HFF-Myc (cell line): ENCODE data around the gene RBM25.

Experiments
- DNase-seq: peaks from one replicate; pipeline ENCODE4 v3.0.0-alpha.2; 2011; ENCODE audit warnings: low read depth; ENCODE audit errors: extremely low read depth
- H3K4me3 ChIP-seq: replicated peaks from 2 replicates; pipeline ENCODE4 v1.5.1; 2011; ENCODE audit warnings: low read depth, mild to moderate bottlenecking, control low read depth, low read length
- TF ChIP-seq, protein P1 (sequence below): IDR thresholded peaks from 2 replicates; pipeline ENCODE4 v1.5.1; 2012; ENCODE audit warnings: mild to moderate bottlenecking, low read depth, low read length, control low read depth; ENCODE audit errors: missing control alignments

Gene RBM25

DNA sequence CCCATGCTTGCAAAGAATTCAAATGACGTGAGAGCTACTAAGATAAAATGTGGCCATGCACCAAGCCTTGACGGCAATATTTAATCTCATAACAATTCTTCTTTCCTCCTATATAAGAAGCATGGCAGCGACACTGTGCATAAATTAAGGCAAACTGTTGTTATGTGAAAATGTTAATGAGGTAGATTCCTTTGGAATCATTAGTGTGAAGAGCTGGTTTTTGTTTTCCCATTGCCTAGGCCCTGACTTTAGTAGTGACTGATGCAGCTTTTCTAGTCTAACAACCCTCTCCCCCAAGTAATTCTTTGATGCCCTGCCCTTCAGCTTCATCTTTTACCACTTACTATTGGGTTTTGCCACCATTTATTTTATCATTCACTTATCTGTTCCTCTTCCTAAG is 67.4 kb downstream of the RBM25 start:
- TF ChIP-seq, protein P1, sequence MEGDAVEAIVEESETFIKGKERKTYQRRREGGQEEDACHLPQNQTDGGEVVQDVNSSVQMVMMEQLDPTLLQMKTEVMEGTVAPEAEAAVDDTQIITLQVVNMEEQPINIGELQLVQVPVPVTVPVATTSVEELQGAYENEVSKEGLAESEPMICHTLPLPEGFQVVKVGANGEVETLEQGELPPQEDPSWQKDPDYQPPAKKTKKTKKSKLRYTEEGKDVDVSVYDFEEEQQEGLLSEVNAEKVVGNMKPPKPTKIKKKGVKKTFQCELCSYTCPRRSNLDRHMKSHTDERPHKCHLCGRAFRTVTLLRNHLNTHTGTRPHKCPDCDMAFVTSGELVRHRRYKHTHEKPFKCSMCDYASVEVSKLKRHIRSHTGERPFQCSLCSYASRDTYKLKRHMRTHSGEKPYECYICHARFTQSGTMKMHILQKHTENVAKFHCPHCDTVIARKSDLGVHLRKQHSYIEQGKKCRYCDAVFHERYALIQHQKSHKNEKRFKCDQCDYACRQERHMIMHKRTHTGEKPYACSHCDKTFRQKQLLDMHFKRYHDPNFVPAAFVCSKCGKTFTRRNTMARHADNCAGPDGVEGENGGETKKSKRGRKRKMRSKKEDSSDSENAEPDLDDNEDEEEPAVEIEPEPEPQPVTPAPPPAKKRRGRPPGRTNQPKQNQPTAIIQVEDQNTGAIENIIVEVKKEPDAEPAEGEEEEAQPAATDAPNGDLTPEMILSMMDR: no peak
- no peak overlapping the region for H3K4me3 ChIP-seq
- DNase-seq: no peak

DNA sequence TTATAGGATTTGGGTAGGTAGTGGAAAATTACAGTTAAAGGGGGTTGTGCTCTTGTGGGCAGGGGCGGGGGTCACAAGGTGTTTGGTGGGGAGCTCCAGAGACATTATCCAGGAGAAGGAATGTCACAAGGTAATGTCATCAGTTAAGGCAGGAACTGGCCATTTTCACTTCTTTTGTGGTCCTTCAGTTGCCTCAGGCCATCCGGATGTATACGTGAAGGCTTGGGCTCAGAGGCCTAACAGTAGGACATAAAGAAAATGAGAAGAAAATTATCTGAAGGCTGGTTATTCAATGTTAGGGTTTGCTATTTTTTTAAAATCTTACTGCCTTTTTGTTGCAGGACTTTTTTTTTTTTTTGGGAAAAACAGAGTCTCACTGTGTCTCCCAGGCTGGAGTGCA is 75.5 kb downstream of the RBM25 start:
- DNase-seq: no peak
- TF ChIP-seq, protein P1: no peak

DNA sequence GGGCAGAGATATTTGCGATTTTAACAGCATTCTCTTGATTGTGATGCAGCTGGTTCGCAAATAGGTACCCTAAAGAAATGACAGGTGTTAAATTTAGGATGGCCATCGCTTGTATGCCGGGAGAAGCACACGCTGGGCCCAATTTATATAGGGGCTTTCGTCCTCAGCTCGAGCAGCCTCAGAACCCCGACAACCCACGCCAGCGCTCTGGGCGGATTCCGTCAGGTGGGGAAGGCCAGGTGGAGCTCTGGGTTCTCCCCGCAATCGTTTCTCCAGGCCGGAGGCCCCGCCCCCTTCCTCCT is 77.7 kb downstream of the RBM25 start:
- DNase-seq: no peak
- TF ChIP-seq, protein P1: no peak
- peak overlapping the region; percentile 77 for H3K4me3 ChIP-seq

More for the DNA sequence above, 75.5 kb downstream of the RBM25 start:
- no peak overlapping the region for H3K4me3 ChIP-seq

DNA sequence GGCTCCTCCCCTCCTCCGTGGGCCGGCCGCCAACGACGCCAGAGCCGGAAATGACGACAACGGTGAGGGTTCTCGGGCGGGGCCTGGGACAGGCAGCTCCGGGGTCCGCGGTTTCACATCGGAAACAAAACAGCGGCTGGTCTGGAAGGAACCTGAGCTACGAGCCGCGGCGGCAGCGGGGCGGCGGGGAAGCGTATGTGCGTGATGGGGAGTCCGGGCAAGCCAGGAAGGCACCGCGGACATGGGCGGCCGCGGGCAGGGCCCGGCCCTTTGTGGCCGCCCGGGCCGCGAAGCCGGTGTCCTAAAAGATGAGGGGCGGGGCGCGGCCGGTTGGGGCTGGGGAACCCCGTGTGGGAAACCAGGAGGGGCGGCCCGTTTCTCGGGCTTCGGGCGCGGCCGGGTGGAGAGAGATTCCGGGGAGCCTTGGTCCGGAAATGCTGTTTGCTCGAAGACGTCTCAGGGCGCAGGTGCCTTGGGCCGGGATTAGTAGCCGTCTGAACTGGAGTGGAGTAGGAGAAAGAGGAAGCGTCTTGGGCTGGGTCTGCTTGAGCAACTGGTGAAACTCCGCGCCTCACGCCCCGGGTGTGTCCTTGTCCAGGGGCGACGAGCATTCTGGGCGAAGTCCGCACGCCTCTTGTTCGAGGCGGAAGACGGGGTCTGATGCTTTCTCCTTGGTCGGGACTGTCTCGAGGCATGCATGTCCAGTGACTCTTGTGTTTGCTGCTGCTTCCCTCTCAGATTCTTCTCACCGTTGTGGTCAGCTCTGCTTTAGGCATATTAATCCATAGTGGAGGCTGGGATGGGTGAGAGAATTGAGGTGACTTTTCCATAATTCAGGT is 78.3 kb downstream of the RBM25 start, which contains the start of gene PSEN1:
Gene PSEN1 (plus strand): TSS at position 121 of the 839 bp plus-strand sequence. CDS start 11,513 bp downstream, outside the sequence.
- DNase-seq: peak; percentile 66
- TF ChIP-seq, protein P1: no peak
- H3K4me3 ChIP-seq: peak within 1 kb of the TSS; percentile 77

DNA sequence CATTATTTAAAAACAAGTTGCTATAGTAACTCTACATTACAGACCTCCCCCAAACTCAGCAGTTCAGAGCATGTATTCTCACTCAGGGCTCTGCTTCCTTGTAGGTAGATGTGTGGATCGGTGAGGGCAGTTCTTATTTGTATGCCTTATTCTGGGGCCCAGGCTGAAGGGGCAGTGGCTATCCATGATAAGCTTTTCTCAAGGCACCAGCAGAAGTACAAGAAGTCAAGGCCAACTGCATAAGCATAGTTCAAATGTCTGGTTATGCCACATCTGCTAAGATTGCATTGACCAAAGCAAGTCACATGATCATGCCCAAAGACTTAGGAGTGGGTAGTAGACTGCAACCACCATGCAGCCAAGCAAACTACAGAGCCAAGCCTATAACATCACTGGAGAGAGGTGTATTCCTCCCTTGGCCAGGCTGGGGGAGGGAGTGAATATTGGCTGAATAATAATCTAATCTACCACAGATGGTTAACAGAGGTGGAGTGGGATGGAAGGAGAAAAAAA is 82.5 kb downstream of the RBM25 start:
- no peak for DNase-seq

DNA sequence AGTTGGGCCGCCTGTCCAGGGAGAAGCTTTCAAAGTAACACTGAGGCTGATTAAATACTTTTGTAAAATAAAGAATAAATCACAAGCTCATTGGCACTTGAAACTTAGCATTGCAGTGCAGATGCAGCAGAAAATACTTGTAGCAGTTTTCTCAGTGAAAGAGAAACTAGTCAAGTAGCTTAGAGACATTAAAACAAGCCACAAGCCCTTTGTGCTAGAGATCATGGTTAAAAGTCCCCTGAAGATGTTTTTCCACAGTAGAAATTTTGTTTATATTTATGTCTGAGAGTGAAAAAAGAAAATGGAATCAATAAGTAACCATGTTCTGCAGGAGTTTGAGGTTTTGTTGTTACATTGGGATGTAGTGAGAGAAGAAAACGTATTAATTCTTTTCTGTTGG is 83.9 kb downstream of the RBM25 start:
- no peak overlapping the region for H3K4me3 ChIP-seq
- TF ChIP-seq, protein P1: no peak
- no peak for DNase-seq

More for the DNA sequence above, 82.5 kb downstream of the RBM25 start:
- no peak overlapping the region for H3K4me3 ChIP-seq
- TF ChIP-seq, protein P1: no peak

DNA sequence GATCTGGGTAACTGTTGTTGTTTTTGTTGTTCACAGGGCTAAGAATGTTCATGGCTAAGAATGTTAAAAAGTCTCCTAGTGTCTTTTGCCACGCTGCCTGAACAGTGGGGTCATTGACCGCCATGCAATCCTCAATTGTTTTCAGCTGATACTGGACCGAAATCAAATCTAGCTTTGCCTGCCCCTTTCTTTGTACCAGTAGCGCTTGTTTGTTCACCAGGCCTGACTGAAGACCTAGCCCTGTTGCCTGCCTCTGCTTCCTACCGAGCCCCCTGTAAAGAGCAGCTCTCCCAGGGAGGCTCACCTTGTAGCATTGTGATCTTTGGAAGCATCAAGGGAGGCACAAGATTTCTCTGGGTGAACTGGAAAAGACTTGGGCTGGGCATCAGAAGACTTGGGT is 84.7 kb downstream of the RBM25 start:
- H3K4me3 ChIP-seq: no peak overlapping the region
- TF ChIP-seq, protein P1: no peak
- no peak for DNase-seq
